Activated T-cell treated with anti-CD3 and anti-CD28 coated beads for 4 hours (primary cell): ENCODE results near the gene COL8A2.

Experiments used
- DNase-seq: peaks from one replicate; pipeline ENCODE4 v3.0.0-alpha.2; 2020

The COL8A2 gene

GRCh38 chr1:36108314-36108713, 16.7 kb downstream of the COL8A2 start:
- DNase-seq: no peak

DNA sequence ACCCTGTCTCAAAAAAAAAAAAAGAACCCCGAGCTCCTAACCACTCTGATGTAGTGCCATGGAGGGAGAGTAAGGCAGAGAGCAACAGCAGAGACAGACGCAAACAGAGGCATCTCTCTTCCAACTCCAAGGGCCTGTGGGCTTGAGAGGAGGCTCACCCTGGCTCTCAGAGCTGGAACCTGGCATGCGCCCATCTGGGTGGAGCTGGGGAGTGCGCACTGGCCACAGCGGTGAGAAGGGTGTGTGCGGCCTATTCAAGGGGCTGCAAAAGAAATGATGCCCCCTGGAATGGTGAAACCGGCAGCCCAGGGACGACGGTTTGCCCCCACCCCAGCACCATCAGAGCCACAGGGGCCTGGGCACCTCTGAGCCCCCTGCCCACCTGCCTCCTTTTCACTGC, 17.6 kb downstream of the COL8A2 start:
- DNase-seq: no peak

GRCh38 chr1:36106269-36106668, 18.8 kb downstream of the COL8A2 start:
- DNase-seq: no peak

DNA sequence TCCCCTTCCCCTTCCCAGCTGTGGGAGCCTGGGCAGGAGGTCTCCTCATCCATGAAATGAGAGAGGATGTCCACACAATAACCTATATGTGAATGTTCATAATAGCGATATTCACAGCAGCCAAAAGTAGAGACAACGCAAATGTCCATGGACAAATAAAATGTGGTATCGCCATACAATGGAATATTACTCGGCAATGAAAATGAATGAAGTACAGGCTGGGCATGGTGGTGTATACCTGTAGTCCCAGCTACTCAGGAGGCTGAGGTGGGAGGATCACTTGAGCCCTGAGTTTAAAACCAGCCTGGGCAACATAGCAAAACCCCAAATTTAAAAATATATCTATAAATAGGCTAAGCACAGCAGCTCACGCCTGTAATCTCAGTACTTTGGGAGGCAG, 23.5 kb downstream of the COL8A2 start:
- no peak for DNase-seq

DNA sequence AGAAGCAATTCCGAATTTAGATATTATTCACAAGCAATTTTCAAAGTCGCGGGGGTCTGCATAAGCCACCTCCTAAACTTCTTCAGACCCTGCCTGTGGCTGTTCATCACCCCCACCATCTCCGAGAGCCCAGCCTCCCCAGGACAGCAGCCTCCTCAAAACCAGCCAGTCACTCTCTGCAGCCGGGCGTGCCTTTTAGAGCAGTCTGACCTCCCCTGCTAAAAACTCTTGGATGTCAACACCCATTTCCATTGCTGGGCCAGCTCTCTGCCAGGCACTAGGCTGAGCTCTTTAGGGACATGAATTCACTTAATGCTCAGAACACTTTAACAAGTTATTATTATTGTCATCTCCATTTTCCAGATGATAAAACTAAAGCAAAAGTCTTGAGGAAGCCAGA, 24.6 kb downstream of the COL8A2 start:
- no peak for DNase-seq

- DNase-seq: peak; percentile 71
These were observed 25.2 kb downstream of the COL8A2 start for GRCh38 chr1:36099681-36100341.

DNA sequence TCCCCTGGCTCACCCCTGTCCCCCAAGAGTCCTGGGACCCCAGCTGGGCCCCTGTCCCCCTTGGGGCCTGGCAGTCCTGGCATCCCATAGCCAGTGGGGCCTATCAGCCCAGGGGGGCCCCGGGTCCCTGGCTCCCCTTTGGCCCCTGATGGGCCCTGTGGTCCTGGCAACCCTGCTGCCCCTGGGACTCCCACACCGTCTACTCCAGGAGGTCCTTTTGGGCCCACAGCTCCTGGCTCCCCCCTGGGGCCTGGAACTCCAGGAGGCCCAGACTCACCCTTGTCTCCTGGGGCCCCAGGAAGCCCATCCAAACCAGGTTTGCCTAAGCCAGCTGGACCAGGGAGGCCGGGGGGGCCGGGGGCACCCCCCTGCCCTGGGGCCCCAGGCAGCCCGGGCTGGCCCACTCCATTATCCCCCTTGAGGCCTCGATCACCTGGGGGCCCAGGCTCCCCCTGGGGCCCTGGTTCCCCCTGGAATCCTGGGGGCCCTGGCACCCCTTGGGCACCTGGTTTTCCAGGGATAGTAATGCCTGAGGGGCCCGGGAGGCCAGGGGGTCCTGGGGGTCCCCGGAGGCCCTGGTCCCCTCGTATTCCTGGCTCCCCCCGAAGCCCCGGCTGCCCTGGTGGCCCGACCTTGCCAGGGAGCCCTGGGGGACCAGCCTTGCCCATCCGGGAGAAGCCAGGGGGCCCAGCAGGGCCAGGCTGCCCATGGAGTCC, 26.2 kb downstream of the COL8A2 start:
- no peak for DNase-seq

DNA sequence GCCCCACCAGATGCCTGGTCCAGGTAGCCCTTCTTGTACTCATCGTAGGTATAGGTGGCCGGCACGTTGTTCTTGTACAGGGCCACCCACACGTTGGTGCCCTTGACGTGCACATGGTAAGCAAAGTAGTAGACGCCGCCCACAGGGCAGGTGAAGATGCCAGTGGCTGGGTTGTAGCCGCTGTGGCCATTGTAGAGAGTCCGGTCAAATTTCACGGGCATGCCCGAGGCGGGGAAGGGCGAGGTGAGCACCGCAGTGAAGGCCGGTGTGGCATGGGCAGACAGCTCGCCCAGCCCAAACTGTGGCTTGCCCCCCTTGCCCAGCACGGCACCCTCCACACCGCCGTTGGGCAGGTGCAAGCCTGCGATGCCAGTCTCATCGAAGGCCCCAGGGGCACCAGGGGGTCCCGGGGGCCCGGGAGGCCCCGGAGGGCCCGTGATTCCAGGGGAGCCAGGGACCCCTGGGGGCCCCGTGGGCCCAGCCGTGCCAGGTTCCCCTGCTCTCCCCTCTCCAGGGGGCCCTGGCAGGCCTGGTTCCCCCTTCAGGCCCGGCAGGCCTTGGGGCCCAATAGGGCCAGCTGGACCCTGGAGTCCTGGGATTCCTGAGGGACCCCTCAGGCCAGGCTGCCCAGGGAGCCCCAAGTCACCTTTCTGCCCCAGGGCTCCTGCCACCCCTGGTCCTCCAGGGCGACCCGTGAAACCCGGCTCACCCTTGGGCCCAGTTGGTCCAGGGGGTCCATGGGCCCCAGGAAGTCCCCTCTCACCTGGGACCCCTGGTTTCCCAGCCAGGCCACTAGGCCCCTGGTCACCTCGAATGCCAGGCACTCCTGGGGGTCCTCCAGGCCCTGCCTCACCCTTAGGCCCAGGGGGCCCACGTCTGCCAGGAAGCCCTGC, 27.1 kb downstream of the COL8A2 start:
- no peak for DNase-seq

GRCh38 chr1:36096500-36097432, 28.3 kb downstream of the COL8A2 start:
- no peak for DNase-seq

- DNase-seq: no peak
These were observed 29.1 kb downstream of the COL8A2 start for GRCh38 chr1:36095760-36096405.

GRCh38 chr1:36094621-36095061, 30.4 kb downstream of the COL8A2 start:
- no peak for DNase-seq

DNA sequence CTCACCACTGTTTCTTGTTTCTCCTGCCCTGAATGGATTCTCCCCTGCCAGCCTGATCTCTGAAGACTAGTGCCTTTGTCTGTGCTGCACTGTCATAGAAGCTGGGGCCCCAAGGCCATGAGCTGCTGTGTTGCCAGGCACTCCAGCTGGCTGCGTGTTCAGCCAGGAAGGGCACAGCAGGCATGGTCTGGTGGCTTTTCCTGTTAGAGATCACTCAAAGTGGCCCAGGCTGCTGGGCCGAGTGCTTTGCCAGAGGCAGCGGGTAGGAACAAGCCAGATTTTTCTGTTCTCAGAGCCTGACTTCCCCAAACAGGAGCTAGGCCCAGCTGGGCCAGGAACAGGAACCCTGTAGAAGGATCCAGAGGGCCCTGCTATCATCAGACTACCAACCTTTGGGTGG, 31.1 kb downstream of the COL8A2 start:
- no peak for DNase-seq

GRCh38 chr1:36093226-36093625, 31.8 kb downstream of the COL8A2 start:
- DNase-seq: no peak

- no peak for DNase-seq
These were observed 32.2 kb downstream of the COL8A2 start for GRCh38 chr1:36092798-36093185.

GRCh38 chr1:36092166-36092797, 32.7 kb downstream of the COL8A2 start:
- no peak for DNase-seq

DNA sequence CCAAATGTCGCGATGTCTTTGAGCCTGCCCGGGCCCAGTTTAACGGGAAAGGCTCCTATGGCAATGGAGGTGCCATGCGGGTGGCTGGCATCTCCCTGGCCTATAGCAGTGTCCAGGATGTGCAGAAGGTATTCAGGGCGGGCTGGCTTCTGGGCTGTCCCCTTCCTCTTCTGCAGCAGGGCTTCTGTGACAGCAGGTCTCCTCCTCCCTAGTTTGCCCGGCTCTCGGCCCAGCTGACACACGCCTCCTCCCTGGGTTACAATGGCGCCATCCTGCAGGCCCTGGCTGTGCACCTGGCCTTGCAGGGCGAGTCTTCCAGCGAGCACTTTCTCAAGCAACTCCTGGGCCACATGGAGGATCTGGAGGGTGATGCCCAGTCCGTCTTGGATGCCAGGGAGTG, 33.3 kb downstream of the COL8A2 start:
- no peak for DNase-seq

- DNase-seq: no peak
These were observed 33.9 kb downstream of the COL8A2 start for GRCh38 chr1:36091141-36091540.

DNA sequence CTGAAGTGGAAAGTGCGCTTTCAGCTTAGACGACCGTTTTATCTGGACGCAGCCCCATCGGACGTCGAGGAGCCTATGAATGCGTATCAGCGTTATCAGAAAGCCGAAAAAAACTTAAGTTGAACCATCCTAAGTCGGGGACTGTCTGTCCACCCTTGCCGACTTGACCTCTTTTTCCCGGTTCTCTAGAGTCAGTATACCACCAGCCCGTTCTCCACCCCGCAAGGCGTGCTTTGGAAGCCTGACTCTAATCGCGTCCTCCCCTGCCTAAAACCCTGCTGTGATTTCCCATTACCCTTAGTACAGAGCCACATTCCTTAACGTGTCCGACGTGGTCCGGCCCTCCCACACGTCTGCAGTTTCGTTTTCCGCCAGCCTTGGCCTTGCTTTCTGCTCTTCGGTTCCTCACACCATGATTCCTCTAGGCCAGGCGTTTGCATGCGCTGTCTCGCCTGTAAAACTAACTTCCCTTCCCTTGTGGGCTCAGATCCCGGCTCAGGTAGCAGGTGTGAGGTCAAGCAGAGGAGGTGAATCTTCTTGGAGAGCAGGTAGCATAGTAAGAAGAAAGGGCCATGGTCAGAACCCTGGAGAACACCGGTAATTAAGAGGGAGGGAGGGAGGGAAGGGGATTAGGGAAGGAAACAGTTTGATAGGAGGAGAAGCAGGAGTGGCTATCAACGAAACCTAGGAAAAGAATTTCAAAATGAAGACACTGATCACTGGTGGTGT, 35.5 kb downstream of the COL8A2 start:
- DNase-seq: no peak

- peak; percentile 84 for DNase-seq
These were observed 36.2 kb downstream of the COL8A2 start, which contains the start of gene ADPRS for GRCh38 chr1:36088577-36089392. TSS of gene ADPRS (plus strand) at chr1:36088892. CDS start at chr1:36088905, 13 bp downstream.

DNA sequence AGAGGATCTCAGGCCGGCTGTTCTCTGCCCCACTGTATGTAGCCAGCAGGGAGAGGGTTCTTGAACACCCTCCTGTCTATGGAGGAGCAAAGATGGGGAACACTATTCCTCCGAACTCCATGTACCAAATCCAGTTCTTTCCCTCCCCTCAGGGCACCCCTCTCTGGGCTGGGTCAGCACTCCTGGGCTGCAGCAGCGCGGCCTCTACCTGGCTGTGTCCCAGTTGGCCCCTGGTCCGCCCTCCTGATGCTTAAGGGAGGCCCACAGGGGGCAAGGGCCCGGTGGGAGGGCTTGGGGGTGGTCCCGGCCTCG, 36.8 kb downstream of the COL8A2 start:
- no peak for DNase-seq
